CD14-positive monocyte (primary cell): ENCODE data around the gene CAP2. TPM values are rescaled to one million over a fixed set of nuclear protein-coding genes. Genes with fewer than 3 reads are reported as not detected.
A peak's percentile ranks its signal among the peaks of the same experiment; 100 is the strongest.

Source experiments
- DNase-seq, 3 donors: peaks; one replicate each; pipeline ENCODE4 v3.0.0-alpha.2; 2011 to 2022
- H2AFZ ChIP-seq: 2 replicates; pipeline ENCODE4 v1.6.0; 2012; ENCODE audit warnings: mild to moderate bottlenecking, low read depth, low read length, inconsistent platforms; ENCODE audit not compliant: insufficient read depth, poor library complexity, severe bottlenecking
- H3K27ac ChIP-seq, 2 donors: 1 replicate in 1 of 2; 2 replicates in 1 of 2; pipeline ENCODE4 v1.5.1; 2012 to 2013; ENCODE audit warnings: low read length in 2 of 2, control low read depth in 1 of 2, inconsistent platforms in 1 of 2, low read depth in 1 of 2, mild to moderate bottlenecking in 1 of 2
- H3K27me3 ChIP-seq, 2 donors: one replicate each; pipeline versions ENCODE4 v1.6.0 to v1.6.1; 2011 to 2013; ENCODE audit warnings: low read length in 2 of 2; ENCODE audit not compliant: control insufficient read depth in 2 of 2, insufficient read depth in 2 of 2
- H3K36me3 ChIP-seq, 2 donors: replicated peaks in 1 of 2; 1 replicate in 1 of 2; 2 replicates in 1 of 2; pipeline versions ENCODE4 v1.5.1 to v1.6.1; 2012 to 2013; ENCODE audit warnings: low read length in 2 of 2, control low read depth in 1 of 2, inconsistent platforms in 1 of 2, mild to moderate bottlenecking in 1 of 2; ENCODE audit not compliant: insufficient read depth in 2 of 2, control insufficient read depth in 1 of 2
- H3K4me1 ChIP-seq, 2 donors: 1 replicate in 1 of 2; 2 replicates in 1 of 2; pipeline versions ENCODE4 v1.5.1 to v1.6.1; 2012 to 2013; ENCODE audit warnings: low read length in 2 of 2, control low read depth in 1 of 2, inconsistent platforms in 1 of 2, mild to moderate bottlenecking in 1 of 2, moderate library complexity in 1 of 2; ENCODE audit not compliant: insufficient read depth in 2 of 2, control insufficient read depth in 1 of 2
- H3K4me2 ChIP-seq: replicated peaks from 2 replicates; pipeline ENCODE3; 2012; ENCODE audit warnings: low read length, moderate library complexity, mild to moderate bottlenecking; ENCODE audit not compliant: poor library complexity, severe bottlenecking; ENCODE audit errors: extremely low read depth
- H3K4me3 ChIP-seq, 3 experiments: fragments of 200-600 bp in 1 of 3; sonication (generic) in 1 of 3; replicated peaks in 1 of 3; 1 replicate in 2 of 3; 2 replicates in 1 of 3; pipeline ENCODE4 v1.5.1; 2011 to 2013; ENCODE audit warnings: low read length in 3 of 3, mild to moderate bottlenecking in 3 of 3, control low read depth in 2 of 3, low read depth in 2 of 3, inconsistent platforms in 1 of 3, moderate library complexity in 1 of 3
- H3K79me2 ChIP-seq: 2 replicates; pipeline ENCODE4 v1.6.0; 2012; ENCODE audit warnings: mild to moderate bottlenecking, control low read depth, inconsistent platforms, low read length, moderate library complexity; ENCODE audit not compliant: insufficient read depth
- H3K9ac ChIP-seq: 2 replicates; pipeline ENCODE4 v1.6.0; 2017; ENCODE audit warnings: low read length, mild to moderate bottlenecking; ENCODE audit not compliant: insufficient read depth, poor library complexity, severe bottlenecking
- H3K9me3 ChIP-seq, 2 donors: replicated peaks in 1 of 2; 1 replicate in 1 of 2; 2 replicates in 1 of 2; pipeline versions ENCODE4 v1.5.1 to v1.6.1; 2012 to 2013; ENCODE audit warnings: low read length in 2 of 2, control low read depth in 1 of 2; ENCODE audit not compliant: control insufficient read depth in 1 of 2, insufficient read depth in 1 of 2
- H4K20me1 ChIP-seq: 2 replicates; pipeline ENCODE4 v1.6.0; 2012; ENCODE audit warnings: mild to moderate bottlenecking, low read length, control low read depth, moderate library complexity; ENCODE audit not compliant: insufficient read depth
- H3K27ac Mint-ChIP-seq, 7 donors: one replicate each; pipeline ENCODE4 v1.8.0; 2020; ENCODE audit warnings: mild to moderate bottlenecking in 7 of 7, mixed read lengths in 7 of 7, moderate library complexity in 6 of 7, inconsistent platforms in 2 of 7
- H3K27me3 Mint-ChIP-seq, 3 donors: one replicate each; pipeline ENCODE4 v1.8.0; 2021 to 2022; ENCODE audit warnings: low read depth in 3 of 3, mild to moderate bottlenecking in 3 of 3, mixed read lengths in 3 of 3, moderate library complexity in 3 of 3, inconsistent platforms in 1 of 3
- H3K36me3 Mint-ChIP-seq, 2 donors: one replicate each; pipeline ENCODE4 v1.8.0; 2020; ENCODE audit warnings: mixed read lengths in 2 of 2, inconsistent platforms in 1 of 2, mild to moderate bottlenecking in 1 of 2
- H3K4me1 Mint-ChIP-seq: one replicate; pipeline ENCODE4 v1.8.0; 2020; ENCODE audit warnings: mild to moderate bottlenecking, mixed read lengths
- H3K4me3 Mint-ChIP-seq, 2 donors: one replicate each; pipeline ENCODE4 v1.8.0; 2020; ENCODE audit warnings: mild to moderate bottlenecking in 2 of 2, mixed read lengths in 2 of 2, moderate library complexity in 1 of 2
- H3K9me3 Mint-ChIP-seq, 7 donors: one replicate each; pipeline ENCODE4 v1.8.0; 2020 to 2022; ENCODE audit warnings: mixed read lengths in 7 of 7, mild to moderate bottlenecking in 6 of 7, moderate library complexity in 6 of 7, inconsistent platforms in 2 of 7
- WGBS: methylation state at CpG from one replicate; pipeline ENCODE4 v1.1.5; 2013; ENCODE audit warnings: missing lambda C conversion rate; ENCODE audit not compliant: insufficient coverage; 5-methylcytosine and 5-hydroxymethylcytosine counted together
- intact Hi-C, 2 donors: fragments of 100-400 bp; cut with micrococcal nuclease; formaldehyde crosslinking; loops; one replicate each; pipeline versions ENCODE4 v1.15.0 to v1.15.1; 2023
- polyA plus RNA-seq, 3 donors: library from polyadenylated mRNA; depleted of rRNA in 1 of 3; unstranded in 2 of 3; stranded (reverse) in 1 of 3; fragments of 300-500 nt in 2 of 3; fragments of >200 nt in 1 of 3; fragmentation: Illumina TruSeq in 2 of 3; gene quantifications; 1 replicate in 2 of 3; 2 replicates in 1 of 3; pipeline ENCODE4 v1.2.3, GENCODE V29; 2012 to 2021
- TF ChIP-seq, protein P1 (sequence below): fragments of 200-600 bp; IDR thresholded peaks from one replicate; pipeline ENCODE4 v1.8.0; 2022; ENCODE audit warnings: antibody characterized with exemption, mild to moderate bottlenecking

The CAP2 gene
- polyA plus RNA-seq, 3 donors: not detected

DNA sequence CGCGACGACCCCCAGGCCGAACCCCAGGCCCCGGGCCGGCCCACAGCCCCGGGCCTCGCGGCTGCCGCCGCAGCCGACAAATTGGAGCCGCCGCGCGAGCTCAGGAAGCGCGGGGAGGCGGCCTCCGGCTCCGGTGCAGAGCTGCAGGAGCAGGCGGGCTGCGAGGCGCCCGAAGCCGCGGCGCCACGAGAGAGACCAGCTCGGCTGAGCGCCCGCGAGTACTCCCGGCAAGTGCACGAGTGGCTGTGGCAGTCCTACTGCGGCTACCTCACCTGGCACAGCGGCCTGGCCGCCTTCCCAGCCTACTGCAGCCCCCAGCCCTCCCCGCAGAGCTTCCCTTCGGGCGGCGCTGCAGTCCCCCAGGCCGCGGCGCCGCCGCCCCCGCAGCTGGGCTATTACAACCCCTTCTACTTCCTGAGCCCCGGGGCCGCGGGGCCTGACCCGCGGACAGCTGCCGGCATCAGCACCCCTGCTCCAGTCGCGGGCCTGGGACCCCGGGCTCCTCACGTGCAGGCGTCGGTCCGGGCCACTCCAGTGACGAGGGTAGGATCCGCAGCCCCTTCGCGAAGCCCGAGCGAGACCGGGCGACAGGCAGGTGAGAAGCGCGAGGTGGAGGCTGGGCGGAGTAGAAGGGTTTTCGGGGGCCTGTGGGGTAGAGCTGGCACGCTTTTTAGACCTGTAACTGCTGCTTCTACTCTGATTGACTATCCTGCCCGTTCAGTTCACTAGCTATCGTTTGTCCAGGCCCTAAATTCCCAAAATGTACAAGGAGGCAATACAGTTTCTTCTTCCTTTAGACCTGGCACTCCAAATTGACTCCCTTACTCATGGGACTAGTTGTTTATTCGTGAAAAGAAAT lies 207.4 kb downstream of the CAP2 start:
- Histone ChIP-seq H3K36me3 (peaks cover 10 to 21% of the 10 kb centered on the region in 2 donors), H2AFZ (peak overlapping the region; percentile 89), H3K4me2 (peak overlapping the region; percentile 86), H3K79me2 (peaks cover 17% of the 10 kb centered on the region), H3K4me3 (peak overlapping the region; percentile 49 to 86 (median 71)), H3K27ac (peak overlapping the region; percentile 24 to 93), H3K4me1 (peaks cover 20 to 25% of the 10 kb centered on the region in 2 donors), H3K27me3 (no peaks in the 10 kb centered on the region), H4K20me1 (no peaks in the 10 kb centered on the region), H3K9ac (peak overlapping the region; percentile 94), H3K9me3 (no peaks in the 10 kb centered on the region)
- intact Hi-C loops: loop anchor here (5.0 to 10.0 kb wide), 2 partner anchors 104 to 107 kb away; partner anchors contain the start of gene NUP153 (in 2 of the 2)
- Mint-ChIP-seq H3K27ac (peak overlapping the region; percentile 5 to 94 (median 85)), H3K4me3 (peak overlapping the region; percentile 84 to 90), H3K4me1 (peaks cover 33% of the 10 kb centered on the region), H3K9me3 (peaks cover 0 to 5% (median 0%) of the 10 kb centered on the region in 7 donors), H3K27me3 (peaks cover 0 to 3% (median 0%) of the 10 kb centered on the region in 3 donors), H3K36me3 (peaks cover 23 to 30% of the 10 kb centered on the region in 2 donors)
- TF ChIP-seq, protein P1, sequence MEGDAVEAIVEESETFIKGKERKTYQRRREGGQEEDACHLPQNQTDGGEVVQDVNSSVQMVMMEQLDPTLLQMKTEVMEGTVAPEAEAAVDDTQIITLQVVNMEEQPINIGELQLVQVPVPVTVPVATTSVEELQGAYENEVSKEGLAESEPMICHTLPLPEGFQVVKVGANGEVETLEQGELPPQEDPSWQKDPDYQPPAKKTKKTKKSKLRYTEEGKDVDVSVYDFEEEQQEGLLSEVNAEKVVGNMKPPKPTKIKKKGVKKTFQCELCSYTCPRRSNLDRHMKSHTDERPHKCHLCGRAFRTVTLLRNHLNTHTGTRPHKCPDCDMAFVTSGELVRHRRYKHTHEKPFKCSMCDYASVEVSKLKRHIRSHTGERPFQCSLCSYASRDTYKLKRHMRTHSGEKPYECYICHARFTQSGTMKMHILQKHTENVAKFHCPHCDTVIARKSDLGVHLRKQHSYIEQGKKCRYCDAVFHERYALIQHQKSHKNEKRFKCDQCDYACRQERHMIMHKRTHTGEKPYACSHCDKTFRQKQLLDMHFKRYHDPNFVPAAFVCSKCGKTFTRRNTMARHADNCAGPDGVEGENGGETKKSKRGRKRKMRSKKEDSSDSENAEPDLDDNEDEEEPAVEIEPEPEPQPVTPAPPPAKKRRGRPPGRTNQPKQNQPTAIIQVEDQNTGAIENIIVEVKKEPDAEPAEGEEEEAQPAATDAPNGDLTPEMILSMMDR: no peak
- DNase-seq: peak in 2 of 3 donors; percentile 16 to 27
- under 1% methylated on average over 74 of the region's 77 CpGs for WGBS

DNA sequence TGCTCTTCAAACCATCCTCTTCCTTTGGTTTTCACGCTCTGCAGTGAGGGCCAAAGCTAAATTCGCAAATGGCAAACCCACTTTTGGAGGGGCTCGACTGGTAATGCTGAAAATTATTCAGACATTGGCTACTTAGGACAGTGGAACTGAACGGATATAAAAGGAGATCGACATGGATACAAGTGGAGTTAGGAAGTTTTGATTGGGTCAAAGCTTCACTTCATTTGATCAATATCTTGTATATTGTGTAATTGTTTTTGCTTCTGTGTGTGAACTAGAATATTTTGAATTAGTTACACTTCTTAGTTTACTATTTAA lies 207.9 kb downstream of the CAP2 start:
- Histone ChIP-seq H3K9ac (peak overlapping the region; percentile 94), H3K79me2 (peaks cover 17% of the 10 kb centered on the region), H3K4me3 (peak overlapping the region; percentile 49 to 86 (median 71)), H3K4me1 (peaks cover 20 to 25% of the 10 kb centered on the region in 2 donors), H3K27ac (peak overlapping the region in 1 of 2 donors; percentile 93), H3K4me2 (peak overlapping the region; percentile 86), H3K36me3 (peaks cover 10 to 22% of the 10 kb centered on the region in 2 donors), H2AFZ (peak overlapping the region; percentile 89), H4K20me1 (no peaks in the 10 kb centered on the region), H3K27me3 (no peaks in the 10 kb centered on the region), H3K9me3 (no peaks in the 10 kb centered on the region)
- WGBS: 0% methylated on average over 2 of the region's 5 CpGs
- intact Hi-C loops: loop anchor here (5.0 to 10.0 kb wide), 2 partner anchors 103 to 106 kb away; partner anchors contain the start of gene NUP153 (in 2 of the 2)
- Mint-ChIP-seq H3K4me1 (peaks cover 37% of the 10 kb centered on the region), H3K9me3 (peaks cover 0 to 5% (median 0%) of the 10 kb centered on the region in 7 donors), H3K36me3 (peaks cover 29 to 33% of the 10 kb centered on the region in 2 donors), H3K27ac (peak overlapping the region; percentile 5 to 89 (median 67)), H3K27me3 (peaks cover 0 to 3% (median 0%) of the 10 kb centered on the region in 3 donors), H3K4me3 (peak overlapping the region; percentile 84 to 90)
- TF ChIP-seq, protein P1: no peak
- DNase-seq: no peak
